SK-MEL-5 (cell line): ENCODE measurements around the gene CCER1. TPM values are rescaled to one million over a fixed set of nuclear protein-coding genes. Genes with fewer than 3 reads are reported as not detected.
"Not testable (repeated sequence)": the region's sequence is repeated elsewhere in the genome, so short reads cannot be mapped to it uniquely, and the experiment has no call there.

Experiments used
- DNase-seq: peaks from one replicate; pipeline ENCODE4 v3.0.0-alpha.2; 2016; ENCODE audit warnings: low read depth, low spot score
- in situ Hi-C: cut with HindIII; loops from 2 replicates; pipeline ENCODE4 v1.10.0; 2016; ENCODE audit warnings: low sequenced_read_pairs, high pct_unique_total_duplicates, low pct_unique_long_range_greater_than_20kb
- polyA plus RNA-seq, 2 experiments: library from polyadenylated mRNA; depleted of rRNA; stranded (reverse); fragments of >200 nt; gene quantifications; 2 replicates each; pipeline ENCODE4 v1.2.3, GENCODE V29; 2015
- total RNA-seq: library from RNA; depleted of rRNA; stranded (reverse); fragments of >200 nt; shearing (Covaris generic); gene quantifications from 2 replicates; pipeline ENCODE4 v1.2.3, GENCODE V29; 2014; rRNA removed

Gene CCER1, protein sequence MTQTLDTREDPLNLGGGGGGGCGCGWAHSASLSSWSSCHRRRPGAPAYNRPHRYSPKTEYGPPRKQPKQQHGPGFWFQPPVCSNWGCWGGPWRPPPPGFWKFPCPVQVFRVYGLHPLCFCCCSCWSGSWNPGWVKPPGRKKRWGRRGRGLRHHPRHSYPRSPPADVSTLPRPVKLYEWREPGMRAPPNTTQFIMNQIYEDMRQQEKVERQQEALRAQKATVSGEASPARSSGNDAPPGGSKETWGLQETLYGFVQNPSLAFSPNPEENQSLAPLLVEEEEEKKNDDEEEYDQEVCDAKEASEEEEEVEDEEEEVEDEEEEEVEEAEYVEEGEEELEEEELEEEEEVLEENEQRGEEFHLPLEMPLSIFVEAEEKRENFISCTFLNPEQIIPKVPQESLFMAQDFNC
- not detected in 2 replicates for total RNA-seq
- polyA plus RNA-seq (2015; cell fraction: cytosol; rRNA removed) = not detected in 2 replicates
- polyA plus RNA-seq (2015; cell fraction: nucleus; rRNA removed) = not detected in 2 replicates

DNA sequence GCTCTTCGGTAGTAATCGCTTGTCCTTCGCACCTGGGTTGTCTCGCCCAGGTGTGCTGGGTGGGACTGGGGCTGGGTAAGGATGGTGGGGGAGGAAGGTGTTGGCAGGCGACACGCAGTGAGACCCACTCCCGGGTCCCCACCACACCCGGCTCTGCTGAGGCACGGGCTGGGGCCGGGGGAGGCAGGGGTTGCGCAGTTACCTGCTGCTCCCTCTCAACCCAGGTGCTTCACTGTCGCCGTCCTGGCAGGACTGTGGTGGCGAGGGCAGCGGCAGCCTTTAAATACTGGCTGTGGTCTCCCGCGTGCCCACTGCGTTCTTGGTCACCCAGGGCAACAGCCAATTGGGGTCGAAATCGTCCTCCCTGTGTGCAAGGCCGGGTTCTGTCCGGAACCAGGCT, at the start of gene CCER1:
TSS of gene CCER1 (minus strand) at position 256 of the 400 bp plus-strand sequence. CDS start 434 bp downstream, outside the sequence.
- no peak for DNase-seq
- in situ Hi-C loops = no loop called here

- in situ Hi-C loops = no loop called here
- peak; percentile 88 for DNase-seq
These were observed 48.8 kb upstream of the CCER1 start for GRCh38 chr12:91003737-91004136.

DNA sequence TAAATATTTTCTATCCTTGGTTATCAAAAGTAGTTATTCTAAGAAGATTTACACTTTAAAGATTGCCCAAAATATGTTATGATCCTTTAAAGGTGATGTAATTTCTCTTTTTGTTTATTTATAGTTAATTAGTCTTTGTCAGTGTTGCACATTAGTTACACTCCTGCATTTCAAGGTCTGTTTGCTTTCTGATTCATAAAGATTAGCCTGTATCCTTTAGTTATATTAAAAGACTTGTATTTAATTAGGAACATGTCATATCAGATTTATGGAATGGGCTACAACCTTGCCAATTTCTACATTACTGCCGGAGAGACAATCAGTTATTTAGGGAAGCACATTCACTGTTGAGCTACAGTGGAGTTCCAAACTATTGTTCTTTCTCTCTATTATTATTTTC, 46.3 kb upstream of the CCER1 start:
- DNase-seq = no peak
- in situ Hi-C loops = no loop called here

GRCh38 chr12:90999966-91000365, 45.0 kb upstream of the CCER1 start:
- in situ Hi-C loops = no loop called here
- no peak for DNase-seq

DNA sequence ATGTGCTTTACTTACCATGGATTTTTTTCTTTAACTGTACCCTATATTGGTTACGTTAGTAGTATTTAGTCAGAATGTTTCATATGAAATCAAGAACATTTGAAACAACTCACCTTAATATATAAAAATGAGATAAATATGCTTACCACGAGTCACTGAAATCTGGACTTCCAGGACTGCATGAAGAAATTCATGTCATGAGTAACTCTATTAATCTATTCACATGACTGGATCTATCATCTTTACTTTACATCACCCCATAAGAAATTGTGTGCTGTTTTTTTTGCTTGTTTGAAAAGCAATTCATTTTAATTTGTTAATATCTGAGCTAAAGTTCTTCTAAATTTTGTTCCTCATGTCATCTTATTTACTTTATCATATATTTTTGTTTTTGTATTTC, 44.6 kb upstream of the CCER1 start:
- no peak for DNase-seq
- in situ Hi-C loops = no loop called here

DNA sequence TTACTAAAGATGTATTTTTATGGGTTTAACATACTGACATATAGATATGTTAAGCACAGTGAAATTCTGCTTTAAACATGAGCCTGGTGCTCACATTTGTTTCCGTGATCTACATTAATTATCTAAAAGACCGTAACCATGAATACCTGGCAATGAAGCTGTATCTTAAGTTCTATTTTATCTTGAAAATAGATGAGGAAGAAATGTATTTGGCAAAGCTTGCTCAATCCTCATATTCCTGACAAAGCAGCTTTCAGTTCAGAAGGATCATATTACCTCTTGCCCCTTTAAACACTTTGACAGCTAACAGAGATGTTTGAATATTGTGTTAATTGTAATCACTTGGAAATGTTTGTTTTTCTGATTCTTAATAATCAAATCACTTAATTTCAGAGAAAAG, 40.0 kb upstream of the CCER1 start:
- no peak for DNase-seq
- in situ Hi-C loops = no loop called here

GRCh38 chr12:90991952-90992465, 37.0 kb upstream of the CCER1 start:
- in situ Hi-C loops = no loop called here
- no peak for DNase-seq

- in situ Hi-C loops = no loop called here
- no peak for DNase-seq
These were observed 35.6 kb upstream of the CCER1 start for GRCh38 chr12:90990611-90991010.

GRCh38 chr12:90989686-90990111, 34.7 kb upstream of the CCER1 start:
- in situ Hi-C loops = no loop called here
- no peak for DNase-seq

GRCh38 chr12:90987520-90987919, 32.5 kb upstream of the CCER1 start:
- in situ Hi-C loops = no loop called here
- no peak for DNase-seq

DNA sequence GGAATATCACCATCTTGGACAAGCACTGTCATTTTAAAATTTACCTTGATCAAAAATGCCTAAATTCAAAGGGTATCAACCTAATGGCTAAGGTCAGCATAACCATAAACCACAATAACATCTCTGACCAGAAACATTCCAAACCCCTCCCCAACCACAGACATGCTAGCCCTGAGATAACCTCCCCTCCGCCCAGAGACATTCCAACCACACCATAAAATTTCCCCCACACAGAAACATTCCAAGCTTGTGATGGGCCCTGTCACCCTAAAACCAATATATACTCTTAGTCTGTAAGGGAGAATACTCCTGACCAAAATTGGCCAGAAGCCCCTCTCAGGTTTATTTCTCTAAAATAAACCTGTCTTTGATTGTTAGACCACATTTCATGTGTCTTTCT, 32.1 kb upstream of the CCER1 start:
- in situ Hi-C loops = no loop called here
- DNase-seq = no peak

DNA sequence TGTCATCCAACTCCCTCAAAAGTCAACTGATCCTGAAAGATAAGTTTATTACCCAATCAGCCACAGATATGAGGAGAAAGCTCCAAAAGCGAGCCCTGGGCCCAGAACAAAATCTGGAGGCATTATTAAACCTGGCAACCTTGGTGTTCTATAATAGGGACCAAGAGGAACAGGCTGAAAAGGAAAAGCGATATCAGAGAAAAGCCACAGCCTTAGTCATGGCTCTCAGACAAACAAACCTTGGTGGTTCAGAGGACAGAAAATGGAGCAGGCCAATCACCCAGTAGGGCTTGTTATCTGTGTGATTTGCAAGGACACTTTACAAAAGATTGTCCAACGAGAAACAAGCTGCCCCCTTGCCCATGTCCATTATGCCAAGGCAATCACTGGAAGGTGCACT, 30.4 kb upstream of the CCER1 start:
- DNase-seq, in situ Hi-C loops: not testable (repeated sequence)

DNA sequence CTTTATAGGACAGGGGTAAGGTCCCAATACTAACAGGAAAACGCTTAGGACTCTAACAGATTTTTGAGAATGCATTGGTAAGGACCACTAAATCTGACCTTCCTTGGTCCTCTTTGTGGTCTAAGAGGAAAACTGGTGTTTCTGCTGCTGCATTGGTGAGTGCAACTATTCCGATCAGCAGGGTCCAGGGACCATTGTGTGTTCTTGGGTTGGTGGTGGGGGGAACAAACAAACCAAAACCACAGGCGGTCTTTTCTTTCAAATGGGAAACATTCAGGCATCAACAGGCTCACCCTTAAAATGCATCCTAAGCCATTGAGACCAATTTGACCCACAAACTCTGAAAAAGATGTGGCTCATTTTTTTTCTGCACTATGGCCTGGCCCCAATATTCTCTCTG, 29.1 kb upstream of the CCER1 start:
- in situ Hi-C loops = no loop called here
- DNase-seq = no peak

DNA sequence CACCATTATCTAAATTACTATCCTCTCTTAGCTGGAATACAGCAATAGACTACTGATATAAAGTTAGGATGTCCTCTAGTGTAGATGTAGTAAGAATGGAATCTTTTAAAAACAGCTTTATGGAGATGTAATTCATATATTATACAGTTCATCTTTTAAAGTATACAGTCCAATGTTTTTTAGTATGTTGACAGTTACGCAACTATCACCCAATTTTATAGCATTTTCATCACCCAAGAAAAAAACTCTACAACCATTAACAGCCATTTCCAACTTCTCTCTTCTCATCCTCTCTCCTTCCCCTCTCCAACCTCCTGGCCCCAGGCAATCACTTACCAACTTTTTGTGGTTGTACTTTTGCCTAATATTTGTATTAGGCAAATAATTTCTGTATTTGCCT, 27.2 kb upstream of the CCER1 start:
- DNase-seq = no peak
- in situ Hi-C loops = no loop called here

DNA sequence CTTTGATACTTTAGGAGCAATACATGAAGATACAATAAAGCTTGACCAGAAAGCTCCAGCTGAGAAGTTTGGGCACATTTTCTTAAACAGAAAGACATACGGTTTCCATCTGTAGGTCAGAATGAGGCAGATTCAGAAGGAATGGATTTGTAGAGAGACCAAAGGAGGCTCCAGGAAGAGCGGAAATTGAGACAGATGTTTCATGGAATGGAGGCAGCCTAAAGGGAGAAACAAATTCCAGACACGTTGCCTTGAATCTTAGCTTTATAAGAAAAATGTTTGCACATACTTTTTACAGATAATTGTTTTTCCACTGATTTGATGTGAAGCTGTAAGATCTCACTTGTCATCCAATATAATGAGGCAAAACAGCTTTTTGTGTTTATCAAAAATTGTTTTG, 25.0 kb upstream of the CCER1 start:
- no peak for DNase-seq
- in situ Hi-C loops = no loop called here

- in situ Hi-C loops = no loop called here
- DNase-seq = no peak
These were observed 24.0 kb upstream of the CCER1 start for GRCh38 chr12:90979019-90979418.

DNA sequence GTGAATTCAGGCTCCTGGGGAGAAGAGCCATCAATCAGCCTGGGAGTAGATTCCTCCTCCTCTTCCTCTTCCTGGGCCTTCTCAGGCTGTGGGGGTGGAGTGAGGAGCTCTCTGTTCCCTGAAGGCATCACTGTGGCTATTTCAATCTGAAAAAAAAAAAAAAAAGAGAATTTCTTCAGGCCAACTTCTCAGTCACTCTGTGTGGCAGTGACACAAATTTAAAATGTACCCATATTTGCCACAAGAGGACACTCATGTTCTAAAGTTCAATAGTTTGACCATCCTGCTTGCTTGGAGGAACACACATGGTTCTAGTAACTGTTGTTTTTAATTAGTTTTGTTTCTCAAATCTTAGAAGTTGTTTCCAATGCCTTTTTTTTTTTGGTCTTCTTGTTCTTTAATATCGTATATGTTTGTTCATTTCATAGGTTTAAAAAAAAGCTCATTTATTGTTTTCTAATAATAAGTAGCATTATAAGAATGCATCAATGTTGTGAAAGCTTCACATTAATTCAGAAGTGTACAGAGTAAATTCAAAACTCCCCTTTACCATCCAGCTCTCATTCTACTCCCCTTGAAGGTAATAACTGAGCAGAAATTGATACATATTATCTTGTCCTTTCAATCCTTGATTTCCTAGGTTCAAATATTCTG, 23.3 kb upstream of the CCER1 start:
- in situ Hi-C loops = no loop called here

DNA sequence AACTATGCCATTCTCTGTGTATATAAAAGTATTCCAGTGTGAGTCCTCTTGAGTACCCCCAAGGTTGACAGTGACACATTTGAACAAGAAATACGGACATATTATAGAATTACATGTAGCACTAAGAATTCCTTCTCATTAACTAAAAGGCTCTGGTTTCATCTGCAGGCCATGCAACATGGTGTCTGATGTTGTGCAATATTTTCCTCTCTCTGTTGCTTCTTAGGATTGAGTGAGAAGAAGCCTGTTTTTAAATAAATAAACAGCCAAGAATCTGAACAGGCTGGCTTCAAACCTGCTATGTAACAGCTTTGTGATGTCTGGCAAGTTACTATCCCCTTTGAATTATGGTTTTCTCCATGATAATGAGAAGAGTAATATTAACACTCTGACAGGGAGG, 22.2 kb upstream of the CCER1 start:
- in situ Hi-C loops = no loop called here

More for the DNA sequence above, 23.3 kb upstream of the CCER1 start:
- peak; percentile 85 for DNase-seq

GRCh38 chr12:90974286-90974685, 19.3 kb upstream of the CCER1 start:
- in situ Hi-C loops = no loop called here

More for the DNA sequence above, 22.2 kb upstream of the CCER1 start:
- no peak for DNase-seq

More at GRCh38 chr12:90974286-90974685, 19.3 kb upstream of the CCER1 start:
- DNase-seq = peak; percentile 50
